HFFc6 (cell line): ENCODE results near the gene CAMSAP3. TPM values are rescaled to one million over a fixed set of nuclear protein-coding genes. Genes with fewer than 3 reads are reported as not detected.

Experiments
- DNase-seq: peaks from one replicate; pipeline ENCODE4 v3.0.0-alpha.2; 2018
- H3K27ac Mint-ChIP-seq: 2 replicates; pipeline ENCODE4 v1.8.0; 2020; ENCODE audit warnings: mild to moderate bottlenecking, mixed read lengths
- H3K27me3 Mint-ChIP-seq: 2 replicates; pipeline ENCODE4 v1.8.0; 2021; ENCODE audit warnings: mild to moderate bottlenecking, moderate library complexity, mixed read lengths; ENCODE audit not compliant: insufficient read depth
- H3K36me3 Mint-ChIP-seq: 2 replicates; pipeline ENCODE4 v1.8.0; 2021; ENCODE audit warnings: low read depth, mixed read lengths
- H3K4me1 Mint-ChIP-seq: 2 replicates; pipeline ENCODE4 v1.8.0; 2020; ENCODE audit warnings: low read depth, mixed read lengths
- H3K4me3 Mint-ChIP-seq: 2 replicates; pipeline ENCODE4 v1.8.0; 2020; ENCODE audit warnings: mild to moderate bottlenecking, moderate library complexity, mixed read lengths
- H3K9me3 Mint-ChIP-seq: 2 replicates; pipeline ENCODE4 v1.8.0; 2020; ENCODE audit warnings: mild to moderate bottlenecking, mixed read lengths
- CTCF ChIP-seq: fragments of 200-600 bp; sonication (generic); IDR thresholded peaks from 2 replicates; pipeline ENCODE4 v1.5.0; 2021; ENCODE audit warnings: antibody characterized with exemption, mild to moderate bottlenecking
- total RNA-seq, 6 experiments: library from RNA; stranded (reverse); fragmentation: NEBNext Ultra II Directional; extraction: Animal tissue kit (Norgen Biotek cat#: 25700); gene quantifications; 2 replicates in 1 of 6; 3 replicates in 5 of 6; pipeline ENCODE4 v1.2.3, GENCODE V29; 2021

The CAMSAP3 gene
- total RNA-seq, 6 experiments from 2014 or later, result not detected

GRCh38 chr19:7607874-7608560 lies 12.4 kb downstream of the CAMSAP3 start:
- DNase-seq, result no peak
- Mint-ChIP-seq H3K4me3 (no peak overlapping the region), H3K27ac (no peak overlapping the region), H3K9me3 (peaks cover 4% of the 10 kb centered on the region; the same call in 1 of the 2 replicates), H3K36me3 (no peaks in the 10 kb centered on the region), H3K4me1 (no peaks in the 10 kb centered on the region), H3K27me3 (peaks cover 8% of the 10 kb centered on the region)
- no peak for TF ChIP-seq CTCF

- Mint-ChIP-seq H3K4me1 (no peaks in the 10 kb centered on the region), H3K36me3 (no peaks in the 10 kb centered on the region), H3K4me3 (no peak overlapping the region), H3K27ac (no peak overlapping the region), H3K27me3 (peaks cover 5% of the 10 kb centered on the region), H3K9me3 (peaks cover 1% of the 10 kb centered on the region; the same call in 1 of the 2 replicates)
- no peak for TF ChIP-seq CTCF
- no peak for DNase-seq
Measured at GRCh38 chr19:7610491-7611240, 15.0 kb downstream of the CAMSAP3 start.

- H3K27ac Mint-ChIP-seq, result no peak overlapping the region
- no peaks in the 10 kb centered on the region for H3K9me3 Mint-ChIP-seq
- no peaks in the 10 kb centered on the region for H3K36me3 Mint-ChIP-seq
- TF ChIP-seq CTCF, result no peak
- no peak overlapping the region for H3K4me3 Mint-ChIP-seq
- no peak for DNase-seq
- peaks cover 3% of the 10 kb centered on the region for H3K27me3 Mint-ChIP-seq
- no peaks in the 10 kb centered on the region for H3K4me1 Mint-ChIP-seq
Measured at GRCh38 chr19:7611541-7612279, 16.0 kb downstream of the CAMSAP3 start.

GRCh38 chr19:7612282-7613274 lies 16.9 kb downstream of the CAMSAP3 start:
- Mint-ChIP-seq H3K4me1 (no peaks in the 10 kb centered on the region), H3K36me3 (peaks cover 5% of the 10 kb centered on the region; the same call in 1 of the 2 replicates), H3K4me3 (no peak overlapping the region), H3K27me3 (peaks cover 3% of the 10 kb centered on the region), H3K9me3 (no peaks in the 10 kb centered on the region), H3K27ac (no peak overlapping the region)
- DNase-seq, result no peak
- no peak for TF ChIP-seq CTCF
